Stimulated activated CD4-positive, alpha-beta T cell treated with anti-CD3 and anti-CD28 coated beads, Interleukin-1b, Interleukin-23, amount 100 ng/mL, for 24 hours (primary cell): ENCODE data around the gene NVL.
"Not testable (repeated sequence)": the region's sequence is repeated elsewhere in the genome, so short reads cannot be mapped to it uniquely, and the experiment has no call there.

Experiments
- DNase-seq, 4 experiments: peaks; one replicate each; pipeline ENCODE4 v3.0.0-alpha.2; 2020; ENCODE audit warnings: low read depth in 4 of 4, low spot score in 1 of 4

The NVL gene

GRCh38 chr1:224237119-224237881 lies 92.7 kb downstream of the NVL start:
- DNase-seq, result no peak

GRCh38 chr1:224235813-224236493 lies 94.0 kb downstream of the NVL start:
- DNase-seq, result no peak

- no peak for DNase-seq
These were observed 96.0 kb downstream of the NVL start for GRCh38 chr1:224234017-224234416.

GRCh38 chr1:224226849-224227502 lies 103.0 kb downstream of the NVL start:
- DNase-seq, result no peak

GRCh38 chr1:224223819-224224714 lies 105.9 kb downstream of the NVL start:
- no peak for DNase-seq

- no peak for DNase-seq
These were observed 110.3 kb downstream of the NVL start for GRCh38 chr1:224219612-224220059.

- DNase-seq, result no peak
These were observed 110.9 kb downstream of the NVL start for GRCh38 chr1:224219011-224219611.

GRCh38 chr1:224217655-224218623 lies 112.0 kb downstream of the NVL start:
- no peak for DNase-seq

GRCh38 chr1:224216382-224216781 lies 113.6 kb downstream of the NVL start:
- DNase-seq, result no peak

GRCh38 chr1:224213438-224214119 lies 116.4 kb downstream of the NVL start:
- DNase-seq, result no peak

- DNase-seq, result no peak
These were observed 117.3 kb downstream of the NVL start for GRCh38 chr1:224212618-224213061.

- DNase-seq, result no peak
These were observed 118.6 kb downstream of the NVL start for GRCh38 chr1:224211206-224211962.

GRCh38 chr1:224205931-224206538 lies 123.9 kb downstream of the NVL start:
- not testable (repeated sequence) for DNase-seq

- DNase-seq, result peak in 3 of 4 experiments; percentile 7 to 39 (median 10)
These were observed 124.5 kb downstream of the NVL start for GRCh38 chr1:224205438-224205840.

GRCh38 chr1:224203243-224204016 lies 126.5 kb downstream of the NVL start:
- no peak for DNase-seq

- DNase-seq, result no peak
These were observed 128.1 kb downstream of the NVL start for GRCh38 chr1:224201853-224202252.

- DNase-seq, result no peak
These were observed 128.6 kb downstream of the NVL start for GRCh38 chr1:224201383-224201782.
